GM23248 (cell line): ENCODE results near the gene ERO1A. TPM values are rescaled to one million over a fixed set of nuclear protein-coding genes. Genes with fewer than 3 reads are reported as not detected.

Experiments
- DNase-seq: peaks from one replicate; pipeline ENCODE4 v3.0.0-alpha.2; 2015
- H2AFZ ChIP-seq: fragments of 200-600 bp; sonication (generic); 2 replicates; pipeline ENCODE4 v1.6.1; 2016; ENCODE audit warnings: antibody characterized with exemption
- H3F3A ChIP-seq: fragments of 200-600 bp; sonication (generic); 2 replicates; pipeline ENCODE4 v1.6.1; 2016; ENCODE audit warnings: mild to moderate bottlenecking, antibody characterized with exemption, mixed run types; ENCODE audit not compliant: insufficient read depth
- H3K27ac ChIP-seq: fragments of 200-600 bp; sonication (generic); 2 replicates; pipeline ENCODE4 v1.5.1; 2016; ENCODE audit warnings: mild to moderate bottlenecking
- H3K27me3 ChIP-seq: fragments of 200-600 bp; sonication (generic); replicated peaks from 2 replicates; pipeline ENCODE4 v1.6.1; 2016; ENCODE audit warnings: mild to moderate bottlenecking; ENCODE audit not compliant: insufficient read depth
- H3K36me3 ChIP-seq: fragments of 200-600 bp; sonication (generic); 2 replicates; pipeline ENCODE4 v1.6.1; 2016; ENCODE audit warnings: low read depth, mild to moderate bottlenecking
- H3K4me1 ChIP-seq: fragments of 200-600 bp; sonication (generic); 2 replicates; pipeline ENCODE4 v1.6.1; 2016; ENCODE audit warnings: mild to moderate bottlenecking; ENCODE audit not compliant: insufficient read depth
- H3K4me2 ChIP-seq: fragments of 200-600 bp; sonication (generic); one replicate; pipeline ENCODE4 v1.6.1; 2016; ENCODE audit warnings: mild to moderate bottlenecking; ENCODE audit not compliant: unreplicated experiment
- H3K4me3 ChIP-seq: fragments of 200-600 bp; sonication (generic); 2 replicates; pipeline ENCODE4 v1.5.1; 2016; ENCODE audit warnings: mild to moderate bottlenecking
- H3K79me2 ChIP-seq: fragments of 200-600 bp; sonication (generic); 2 replicates; pipeline ENCODE4 v1.6.1; 2016; ENCODE audit warnings: mild to moderate bottlenecking; ENCODE audit not compliant: insufficient read depth
- H3K9ac ChIP-seq: fragments of 200-600 bp; sonication (generic); 2 replicates; pipeline ENCODE4 v1.6.1; 2016; ENCODE audit warnings: mild to moderate bottlenecking
- H3K9me2 ChIP-seq: fragments of 200-600 bp; sonication (generic); 2 replicates; pipeline ENCODE4 v1.6.1; 2016; ENCODE audit warnings: mixed run types, mild to moderate bottlenecking, moderate library complexity; ENCODE audit not compliant: insufficient read depth
- H3K9me3 ChIP-seq: fragments of 200-600 bp; sonication (generic); one replicate; pipeline ENCODE4 v1.6.1; 2017; ENCODE audit warnings: low read depth
- H4K20me1 ChIP-seq: fragments of 200-600 bp; sonication (generic); 2 replicates; pipeline ENCODE4 v1.6.0; 2016; ENCODE audit not compliant: insufficient read depth
- EZH2 ChIP-seq: fragments of 200-600 bp; sonication (generic); IDR thresholded peaks from 2 replicates; pipeline ENCODE4 v1.6.1; 2018; ENCODE audit warnings: antibody characterized with exemption, mild to moderate bottlenecking; ENCODE audit not compliant: insufficient read depth, poor library complexity, severe bottlenecking
- EZH2phosphoT487 ChIP-seq: fragments of 200-600 bp; sonication (generic); IDR thresholded peaks from 2 replicates; pipeline ENCODE4 v1.6.1; 2018; ENCODE audit warnings: antibody characterized with exemption, moderate library complexity, mild to moderate bottlenecking, low read depth; ENCODE audit not compliant: insufficient read depth
- WGBS, 2 experiments: methylation state at CpG; one replicate each; pipeline ENCODE4 v1.1.6; 2015 to 2017; ENCODE audit warnings: low lambda C conversion rate in 2 of 2, low coverage in 1 of 2; ENCODE audit errors: missing lambda C conversion rate in 2 of 2; 5-methylcytosine and 5-hydroxymethylcytosine counted together
- in situ Hi-C: fragments of 300-500 bp; cut with MboI; formaldehyde crosslinking; loops from 2 replicates; pipeline ENCODE4 v1.15.0; 2020
- polyA plus RNA-seq: library from polyadenylated mRNA; unstranded; fragments of >200 nt; fragmentation: Nextera tagmentation; extraction: Ambion mirVana; gene quantifications from 2 replicates; pipeline ENCODE4 v1.2.1, GENCODE V29; 2016
- total RNA-seq: library from RNA; depleted of rRNA; stranded (reverse); fragments of >200 nt; shearing (Covaris generic); gene quantifications from 2 replicates; pipeline ENCODE4 v1.2.3, GENCODE V29; 2014

ERO1A gene
- total and polyA plus RNA-seq, 2 experiments from 2014 or later = 48.6 to 82.7 TPM

DNA sequence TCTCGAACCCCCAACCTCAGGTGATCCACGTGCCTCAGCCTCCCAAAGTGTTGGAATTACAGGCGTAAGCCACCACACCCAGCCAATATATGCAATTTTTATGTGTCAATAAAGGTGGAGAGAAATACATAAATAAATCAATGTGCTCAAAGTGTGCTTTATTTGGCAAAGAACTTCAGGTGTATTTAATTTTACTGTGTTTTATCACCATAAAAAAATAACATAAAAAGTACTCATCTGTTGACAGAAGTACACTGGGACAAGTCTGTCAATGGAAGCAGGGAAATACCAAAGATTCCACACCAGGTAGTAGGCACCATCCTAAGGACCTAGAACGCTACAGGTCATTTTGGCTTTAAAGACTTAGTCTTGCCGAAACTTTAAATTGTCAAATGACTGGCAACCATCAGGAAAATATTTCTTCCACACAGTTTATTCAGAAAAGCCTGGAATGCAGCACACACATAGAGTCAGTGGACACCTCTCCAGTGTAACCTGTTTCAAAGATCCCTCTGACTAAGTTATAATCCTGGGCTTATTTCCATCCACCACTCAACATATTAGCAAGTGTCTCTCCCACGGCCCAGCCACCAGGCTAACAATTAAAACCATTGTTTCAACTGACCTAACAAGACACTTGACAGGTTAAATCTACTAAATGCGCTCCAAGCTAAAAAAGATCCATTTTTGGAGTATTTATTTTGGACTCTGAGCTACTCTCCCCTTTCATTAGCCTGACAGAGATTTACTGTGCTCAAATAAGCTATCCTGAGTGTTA lies 4.2 kb downstream of the ERO1A start:
- TF ChIP-seq EZH2phosphoT487 (no peak), EZH2 (no peak)
- WGBS, 2 experiments = 92 to 93% methylated on average over 7 of the region's 7 CpGs
- Histone ChIP-seq H4K20me1 (peaks cover 6% of the 10 kb centered on the region; the same call in 1 of the 2 replicates), H3F3A (peaks cover 18% of the 10 kb centered on the region; the same call in 1 of the 2 replicates), H3K4me2 (peak overlapping the region; percentile 43), H3K27ac (no peak overlapping the region), H3K9me2 (no peaks in the 10 kb centered on the region), H3K36me3 (no peaks in the 10 kb centered on the region), H3K4me3 (no peak overlapping the region), H3K9ac (no peak overlapping the region), H2AFZ (no peak overlapping the region), H3K27me3 (no peaks in the 10 kb centered on the region), H3K9me3 (no peaks in the 10 kb centered on the region), H3K79me2 (peaks cover 91% of the 10 kb centered on the region), H3K4me1 (peaks cover 25% of the 10 kb centered on the region)
- in situ Hi-C loops = no loop called here
- no peak for DNase-seq

GRCh38 chr14:52686176-52686575 lies 9.2 kb downstream of the ERO1A start:
- Histone ChIP-seq H3K9me3 (no peaks in the 10 kb centered on the region), H3F3A (no peaks in the 10 kb centered on the region), H4K20me1 (peaks cover 14% of the 10 kb centered on the region; the same call in 1 of the 2 replicates), H3K4me3 (no peak overlapping the region), H3K9ac (no peak overlapping the region), H3K79me2 (peaks cover 100% of the 10 kb centered on the region), H3K4me1 (no peaks in the 10 kb centered on the region), H3K4me2 (no peak overlapping the region), H3K27ac (no peak overlapping the region), H3K27me3 (no peaks in the 10 kb centered on the region), H2AFZ (no peak overlapping the region), H3K36me3 (no peaks in the 10 kb centered on the region), H3K9me2 (no peaks in the 10 kb centered on the region)
- WGBS, 2 experiments = 92 to 100% methylated on average over 1 of the region's 1 CpG
- in situ Hi-C loops = no loop called here
- DNase-seq = no peak
- TF ChIP-seq EZH2 (no peak), EZH2phosphoT487 (no peak)

- H3K36me3 ChIP-seq = 0 out of 2 replicates have a peak, but pooled peaks cover 6% of the 10 kb centered on the region
- TF ChIP-seq EZH2phosphoT487 (no peak), EZH2 (no peak)
- H3F3A ChIP-seq = no peaks in the 10 kb centered on the region
- no peaks in the 10 kb centered on the region for H3K9me3 ChIP-seq
- no peak overlapping the region for H3K4me2 ChIP-seq
- no peak overlapping the region for H3K4me3 ChIP-seq
- no peaks in the 10 kb centered on the region for H3K27me3 ChIP-seq
- H2AFZ ChIP-seq = no peak overlapping the region
- no peaks in the 10 kb centered on the region for H3K9me2 ChIP-seq
- no peak for DNase-seq
- in situ Hi-C loops = no loop called here
- 100% methylated on average over 2 of the region's 2 CpGs for WGBS, 2 experiments
- peaks cover 87% of the 10 kb centered on the region for H3K79me2 ChIP-seq
- peaks cover 14% of the 10 kb centered on the region; the same call in 1 of the 2 replicates for H4K20me1 ChIP-seq
- H3K9ac ChIP-seq = no peak overlapping the region
- no peaks in the 10 kb centered on the region for H3K4me1 ChIP-seq
- no peak overlapping the region for H3K27ac ChIP-seq
Observed at GRCh38 chr14:52683985-52684520, 11.3 kb downstream of the ERO1A start.

DNA sequence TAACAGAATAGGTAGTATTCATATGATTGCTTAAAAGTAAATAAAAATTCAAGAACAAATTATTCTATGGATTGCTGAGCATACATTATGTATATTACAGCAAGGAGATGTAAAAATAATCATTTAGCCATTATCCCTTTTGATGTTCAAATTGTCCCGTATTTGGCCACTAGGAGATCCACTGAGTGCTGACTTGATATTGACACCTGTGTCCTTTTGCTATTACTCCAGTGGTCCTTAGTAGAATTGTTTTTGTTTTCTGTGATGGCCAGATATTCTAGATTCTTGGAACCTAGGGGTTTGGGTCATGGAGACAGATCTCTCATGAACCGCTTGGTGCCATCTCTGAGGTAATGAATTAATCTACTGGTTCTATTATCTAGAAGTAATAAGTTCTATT lies 16.8 kb downstream of the ERO1A start:
- Histone ChIP-seq H3K9ac (no peak overlapping the region), H3K4me1 (no peaks in the 10 kb centered on the region), H3K36me3 (peaks cover 26% of the 10 kb centered on the region), H3K4me2 (no peak overlapping the region), H3K27ac (no peak overlapping the region), H3F3A (no peaks in the 10 kb centered on the region), H4K20me1 (no peaks in the 10 kb centered on the region), H2AFZ (no peak overlapping the region), H3K9me2 (no peaks in the 10 kb centered on the region), H3K27me3 (no peaks in the 10 kb centered on the region), H3K9me3 (no peaks in the 10 kb centered on the region), H3K4me3 (no peak overlapping the region), H3K79me2 (peaks cover 36% of the 10 kb centered on the region)
- TF ChIP-seq EZH2phosphoT487 (no peak), EZH2 (no peak)
- no peak for DNase-seq
- in situ Hi-C loops = no loop called here
- WGBS, 2 experiments = 90 to 94% methylated on average over 2 of the region's 2 CpGs
